Kasumi-1 (cell line): Measurements from ENCODE around the gene DHRS7C.

ENCODE experiments used
- DNase-seq, 2 experiments: peaks; one replicate each; lab custom pipeline; 2025; lab: John Stamatoyannopoulos, UW

The DHRS7C gene, protein sequence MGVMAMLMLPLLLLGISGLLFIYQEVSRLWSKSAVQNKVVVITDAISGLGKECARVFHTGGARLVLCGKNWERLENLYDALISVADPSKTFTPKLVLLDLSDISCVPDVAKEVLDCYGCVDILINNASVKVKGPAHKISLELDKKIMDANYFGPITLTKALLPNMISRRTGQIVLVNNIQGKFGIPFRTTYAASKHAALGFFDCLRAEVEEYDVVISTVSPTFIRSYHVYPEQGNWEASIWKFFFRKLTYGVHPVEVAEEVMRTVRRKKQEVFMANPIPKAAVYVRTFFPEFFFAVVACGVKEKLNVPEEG

DNA sequence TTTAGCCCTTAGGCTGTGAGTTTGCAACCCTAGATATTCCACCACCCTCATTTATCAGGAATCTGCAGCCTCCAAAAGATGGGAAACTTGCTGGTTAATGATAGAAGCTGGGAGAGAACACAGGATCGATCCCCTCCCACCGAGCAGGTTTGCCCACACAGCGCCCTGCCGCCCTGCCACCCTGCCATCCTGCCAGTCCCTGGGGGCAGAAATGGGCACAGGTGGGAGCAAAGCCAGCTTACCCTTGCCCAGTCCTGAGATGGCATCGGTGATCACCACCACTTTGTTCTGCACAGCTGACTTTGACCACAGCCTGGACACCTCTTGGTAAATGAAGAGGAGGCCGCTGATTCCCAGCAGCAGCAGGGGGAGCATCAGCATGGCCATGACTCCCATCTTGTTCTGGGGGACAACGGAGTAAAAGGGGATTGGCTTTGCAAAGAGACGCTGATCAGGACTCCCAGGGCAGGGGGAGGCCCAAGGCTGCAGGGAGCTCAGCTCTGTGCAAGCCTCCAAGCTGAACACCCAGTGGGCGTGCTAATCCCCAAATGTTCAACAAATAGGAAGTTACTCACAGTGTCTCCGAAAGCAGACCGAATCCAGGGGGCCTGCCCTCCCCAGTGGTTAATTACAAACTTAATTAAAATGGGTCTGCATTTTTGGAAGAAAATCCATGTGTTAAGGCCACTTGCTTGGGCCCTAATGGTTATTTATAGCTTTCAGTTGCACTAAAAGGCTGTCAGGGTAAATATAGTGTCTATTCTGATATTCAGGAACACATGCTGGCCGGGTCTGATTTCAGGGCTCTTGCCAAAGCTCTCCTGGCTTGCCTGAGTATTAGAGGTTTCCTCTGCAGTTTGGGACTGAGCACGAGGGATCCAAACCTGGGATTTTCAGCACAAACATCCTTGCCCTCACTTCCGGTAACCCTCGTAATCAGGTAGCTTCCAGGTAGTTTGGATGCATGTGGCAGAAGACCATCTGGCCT lies at the start of gene DHRS7C:
DHRS7C (minus strand) TSS at position 704 of the 988 bp plus-strand sequence; CDS start at position 396, 308 bp downstream.
- DNase-seq: no peak

DNA sequence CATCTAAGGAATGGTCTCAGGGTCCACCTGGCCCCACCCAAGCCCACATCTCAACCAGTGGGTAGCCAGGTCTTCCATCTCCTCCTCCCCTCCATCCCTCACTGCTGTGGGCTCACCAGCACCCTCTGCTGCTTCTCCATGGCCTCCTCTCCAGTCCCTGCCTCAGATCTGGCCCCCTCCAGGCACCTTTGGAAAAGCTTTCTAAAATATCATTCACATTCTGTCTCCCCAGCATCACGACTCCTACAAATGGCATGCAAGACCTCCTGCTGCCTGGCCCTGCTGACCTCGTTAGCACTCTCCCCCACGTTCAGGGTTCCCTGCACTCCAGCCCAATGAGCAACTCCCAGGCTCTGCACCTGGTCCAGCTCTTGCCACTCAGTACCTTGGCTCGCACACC lies 48.0 kb upstream of the DHRS7C start:
- no peak for DNase-seq

DNA sequence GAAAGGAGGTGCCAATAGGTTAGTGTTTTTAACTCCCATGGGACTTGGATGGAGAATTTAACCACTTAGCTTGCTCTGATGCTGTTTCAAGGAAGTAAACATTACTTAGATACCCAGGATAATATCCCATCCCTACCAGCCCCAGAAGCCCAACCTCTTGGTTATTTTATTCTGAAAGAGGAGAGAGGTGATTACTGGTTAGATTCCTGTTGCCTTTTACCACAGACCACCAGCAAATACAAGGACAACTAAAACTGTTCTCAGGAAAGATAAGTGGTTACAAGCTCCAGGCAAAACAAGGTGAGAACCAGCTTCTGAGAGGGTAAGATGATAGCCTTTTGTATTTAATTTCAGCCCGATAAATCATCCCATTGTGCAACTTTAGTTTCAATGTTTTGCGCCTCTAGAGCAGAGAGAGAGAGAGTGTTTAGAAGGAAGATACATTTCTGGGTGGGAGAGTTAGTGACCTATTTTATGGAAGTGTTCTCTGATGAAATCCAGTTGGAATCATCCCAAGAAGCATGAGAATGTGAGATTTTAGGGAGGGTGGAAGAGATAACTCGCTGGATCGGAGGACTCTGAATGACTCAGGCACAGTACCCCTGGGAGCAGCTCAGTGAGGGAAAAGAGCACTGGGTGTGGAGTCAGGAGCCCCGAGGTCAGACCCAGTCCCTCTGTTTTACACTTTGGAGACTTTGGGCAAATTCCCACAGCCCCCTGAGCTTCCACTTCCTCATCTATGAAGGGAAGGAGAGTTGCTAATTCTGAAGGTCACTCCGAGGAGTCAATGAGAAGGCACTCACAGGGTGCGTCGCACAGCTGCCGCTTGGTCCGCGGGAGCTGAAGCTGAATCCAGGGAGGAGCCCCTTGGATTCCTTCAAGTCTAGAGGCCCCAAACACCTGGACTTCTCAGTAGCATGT lies 46.4 kb upstream of the DHRS7C start:
- no peak for DNase-seq

DNA sequence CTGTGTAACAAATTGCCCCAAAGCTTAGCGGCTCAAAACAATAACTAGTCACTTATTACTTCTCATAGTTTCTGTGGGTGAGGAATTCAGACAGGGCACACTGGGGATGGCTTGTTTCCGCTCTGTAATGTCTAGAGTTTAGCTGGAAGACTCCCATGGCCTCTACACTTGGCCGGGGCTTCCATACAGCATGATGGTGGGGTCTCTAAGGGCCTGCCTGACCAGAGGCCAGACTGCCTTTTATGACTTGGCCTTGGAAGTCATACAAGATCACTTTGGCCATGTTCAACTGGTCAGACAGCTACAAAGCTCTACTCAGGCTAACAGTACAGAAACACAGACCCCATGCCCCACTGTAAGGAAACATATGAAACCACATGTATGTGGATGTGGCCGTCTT lies 42.5 kb upstream of the DHRS7C start:
- DNase-seq: no peak

DNA sequence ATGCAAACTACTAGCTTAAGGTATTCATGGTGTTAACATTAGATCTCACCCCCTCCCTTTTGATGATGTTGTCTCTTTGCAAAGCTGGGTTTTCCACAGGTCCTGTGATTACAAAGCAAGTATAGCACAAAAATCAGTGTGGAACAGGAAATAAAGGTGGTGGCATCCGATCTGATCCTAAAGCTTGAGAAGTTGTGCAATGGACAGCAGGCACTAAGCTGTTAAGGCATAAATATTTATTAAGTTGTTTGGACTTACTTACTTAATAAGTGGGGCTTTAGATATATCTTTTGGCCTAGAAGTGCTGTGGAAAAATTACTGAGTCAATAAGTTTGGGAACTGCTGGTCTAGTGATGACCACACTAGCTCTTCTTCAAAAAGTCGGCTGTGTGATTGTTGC lies 39.3 kb upstream of the DHRS7C start:
- no peak for DNase-seq

DNA sequence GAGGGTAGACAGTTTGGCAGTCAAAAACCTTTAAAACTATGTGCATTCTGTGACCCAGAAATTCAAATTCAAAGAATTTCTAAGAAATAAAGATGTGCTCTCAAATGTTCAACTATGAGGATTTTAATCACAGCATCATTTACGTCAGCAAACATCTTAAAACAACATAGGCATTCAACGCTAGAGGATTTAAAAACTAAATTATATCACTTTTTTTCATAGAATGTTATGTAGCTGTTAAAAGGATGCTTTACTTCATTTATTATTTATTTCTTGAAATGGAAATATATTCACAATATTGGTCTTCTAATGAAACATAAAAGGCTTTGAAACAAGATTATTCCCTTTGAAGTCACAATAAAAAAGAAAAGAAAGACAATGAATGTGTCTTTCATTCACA lies 38.0 kb upstream of the DHRS7C start:
- no peak for DNase-seq

DNA sequence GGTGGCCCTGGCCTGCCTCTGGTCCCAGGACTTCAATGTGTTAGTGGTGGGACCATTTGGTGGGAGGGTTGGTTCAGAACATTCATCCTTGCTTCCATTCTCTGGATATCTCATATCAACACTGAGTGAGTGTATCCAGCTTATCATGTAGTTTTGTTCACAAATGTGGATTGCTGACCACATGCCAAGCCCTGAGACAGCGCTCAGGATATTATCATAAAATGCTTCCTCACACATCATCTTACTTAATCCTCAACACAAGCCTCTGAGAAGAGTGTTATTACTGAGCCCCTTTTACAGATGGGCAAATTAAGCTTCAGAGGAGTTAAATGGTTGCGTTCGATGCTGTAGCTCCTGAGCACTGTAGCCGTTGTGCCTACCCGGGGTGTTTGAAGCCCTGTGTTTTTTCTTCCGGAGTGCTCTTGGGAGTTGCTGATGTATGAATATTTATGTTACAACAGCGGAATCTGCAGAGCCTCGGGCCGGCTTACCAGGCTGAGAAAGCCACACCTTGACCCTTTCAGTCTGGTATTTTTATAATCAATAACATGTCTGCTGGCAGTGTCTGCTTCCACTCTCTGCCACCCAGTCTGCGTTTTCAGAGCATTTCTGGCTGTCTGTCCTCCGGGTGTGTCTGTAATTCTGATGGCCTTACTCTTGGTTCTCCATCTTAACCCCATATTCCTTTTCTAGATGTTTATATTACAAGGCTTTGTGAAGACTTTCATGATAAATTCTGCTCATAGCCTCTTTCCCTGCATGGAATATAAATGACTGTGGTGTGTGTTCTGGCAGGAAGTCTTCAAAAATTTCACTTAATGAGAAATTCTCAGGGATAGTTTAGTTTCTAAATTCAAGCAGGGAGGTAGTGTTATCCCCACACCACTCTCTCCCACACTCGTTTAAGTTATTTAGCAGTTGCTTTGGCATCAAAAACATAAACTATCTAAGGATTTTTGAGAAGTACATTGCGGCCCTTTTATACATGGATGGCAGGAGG lies 37.2 kb upstream of the DHRS7C start:
- DNase-seq: no peak

DNA sequence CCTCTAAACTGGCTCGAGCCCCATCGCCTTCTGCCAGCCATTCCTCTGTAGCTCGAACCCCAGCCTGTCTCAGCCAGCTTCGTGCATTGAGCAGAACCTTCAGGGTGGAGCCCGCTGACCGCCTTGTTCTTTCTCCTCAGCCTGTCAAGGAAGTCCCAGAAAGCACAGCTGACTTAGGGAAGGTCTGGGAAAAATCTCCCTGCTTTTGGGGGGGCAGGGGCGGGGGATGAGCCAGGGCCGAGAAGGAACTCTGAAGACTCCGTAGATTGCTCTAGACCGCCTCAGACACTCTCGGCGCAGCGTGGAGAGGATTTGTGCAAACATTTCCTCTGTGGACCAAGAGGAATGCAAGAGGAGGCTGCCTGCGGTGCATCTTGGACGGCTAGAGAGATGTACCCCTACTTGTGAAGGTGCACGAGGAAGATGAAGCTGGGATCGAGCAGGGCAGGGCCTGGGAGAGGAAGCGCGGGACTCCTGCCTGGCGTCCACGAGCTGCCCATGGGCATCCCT lies 34.3 kb upstream of the DHRS7C start, which contains the start of gene GLP2R:
GLP2R (plus strand) TSS at position 284 of the 510 bp plus-strand sequence; CDS start at position 424, 140 bp downstream.
- DNase-seq: no peak

DNA sequence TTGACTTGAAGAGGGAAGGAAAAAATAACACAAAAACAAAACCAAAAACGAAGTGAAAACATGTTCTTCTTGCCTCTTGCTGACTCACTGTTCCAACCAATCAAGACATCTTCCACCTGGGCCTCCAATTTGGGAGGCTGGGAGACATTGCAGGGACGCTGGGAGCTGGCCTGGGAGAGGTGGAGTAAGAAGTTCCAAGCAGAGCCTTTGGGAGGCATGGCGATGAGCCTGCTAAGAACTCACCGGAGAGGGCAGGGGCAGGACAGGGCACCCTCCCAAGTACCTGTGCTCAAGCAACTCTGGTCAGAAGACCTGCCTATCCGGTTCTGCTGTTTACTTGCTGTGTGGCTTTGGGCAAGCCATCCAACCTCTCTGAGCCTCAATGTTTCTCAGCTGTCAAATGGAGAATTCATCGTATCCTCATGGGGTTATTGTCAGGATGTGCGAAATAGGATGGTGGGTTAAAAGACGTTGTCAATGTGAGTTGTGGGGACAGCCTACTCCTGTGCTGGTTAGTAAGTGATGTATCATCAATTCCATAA lies 33.5 kb upstream of the DHRS7C start:
- no peak for DNase-seq

DNA sequence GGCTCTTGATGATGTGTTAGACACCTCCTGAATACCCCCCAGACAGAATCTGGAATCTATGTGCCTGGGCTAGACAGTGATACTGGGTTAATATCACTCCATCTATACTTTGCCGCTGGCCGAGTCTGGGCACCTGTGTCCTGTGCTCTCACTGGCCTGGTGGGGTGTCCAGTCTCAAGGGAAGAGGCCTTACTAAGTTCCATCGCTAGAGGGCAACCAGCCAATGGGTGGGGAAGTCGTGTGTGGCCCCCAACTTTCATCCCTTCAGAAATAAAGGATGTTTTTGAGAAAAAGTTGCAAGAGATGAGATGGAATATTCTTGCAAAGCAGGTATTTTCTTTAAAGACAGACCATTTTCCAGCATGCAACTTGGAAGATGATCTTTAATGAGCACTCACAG lies 32.7 kb upstream of the DHRS7C start:
- no peak for DNase-seq

DNA sequence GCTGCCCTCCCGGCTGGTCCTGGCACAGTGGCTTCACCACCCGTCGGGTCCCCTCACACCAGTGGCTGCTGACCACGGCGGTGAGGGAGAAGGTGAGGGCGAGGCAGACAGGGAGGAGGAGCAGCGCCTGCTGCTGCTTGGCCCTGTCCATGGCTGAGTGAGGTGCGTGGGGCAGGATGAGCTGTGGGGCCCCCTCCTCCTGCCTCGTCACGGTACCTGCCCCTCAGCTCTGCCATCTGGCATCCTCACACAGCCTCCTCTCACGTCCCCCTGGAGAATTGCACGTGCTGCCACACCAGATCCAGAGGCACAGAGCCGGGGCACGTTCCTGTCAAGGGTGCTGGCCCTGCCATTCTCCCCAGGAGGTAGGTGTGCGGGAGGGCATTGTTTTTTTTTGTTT lies 30.5 kb upstream of the DHRS7C start, which contains the start of gene GSG1L2:
GSG1L2 (minus strand) TSS at position 159 of the 400 bp plus-strand sequence; CDS start at position 151, 8 bp downstream.
- no peak for DNase-seq

DNA sequence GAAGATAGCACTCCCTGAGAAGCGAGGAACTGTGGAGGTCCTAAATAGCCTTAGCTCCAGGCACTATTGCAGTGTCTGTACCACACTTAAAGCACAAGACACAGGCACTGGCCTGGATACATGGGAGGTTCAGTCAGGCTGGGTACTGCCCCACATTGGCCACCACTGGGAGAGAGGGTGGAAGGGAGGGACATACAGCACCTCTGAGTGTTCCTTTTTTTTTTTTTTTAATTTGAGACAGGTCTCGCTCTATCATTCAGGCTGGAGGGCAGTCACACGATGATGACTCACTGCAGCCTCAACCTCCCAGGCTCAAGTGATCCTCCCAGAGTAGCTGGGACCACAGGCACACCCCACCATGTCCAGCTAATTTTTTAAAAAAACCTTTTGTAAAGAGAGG lies 29.1 kb upstream of the DHRS7C start:
- DNase-seq: no peak

DNA sequence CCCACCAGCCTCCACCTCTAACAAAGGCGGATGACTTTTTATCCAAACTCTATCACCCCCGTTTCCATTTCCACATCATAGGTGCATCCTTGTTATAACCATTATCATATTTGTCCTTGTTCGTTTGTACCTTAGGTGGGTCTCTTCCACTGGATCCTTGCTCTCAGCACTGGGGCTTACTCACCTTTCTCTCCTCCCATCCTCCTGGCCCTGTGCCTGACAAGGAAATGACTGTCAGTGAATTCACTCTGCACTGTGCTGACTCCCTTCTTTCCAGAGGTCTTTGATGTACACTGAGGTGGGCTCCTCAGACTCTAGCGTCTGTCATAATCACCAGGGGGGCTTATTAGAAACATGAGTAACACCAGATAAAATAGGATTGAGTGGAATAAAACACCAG lies 27.4 kb upstream of the DHRS7C start:
- no peak for DNase-seq

DNA sequence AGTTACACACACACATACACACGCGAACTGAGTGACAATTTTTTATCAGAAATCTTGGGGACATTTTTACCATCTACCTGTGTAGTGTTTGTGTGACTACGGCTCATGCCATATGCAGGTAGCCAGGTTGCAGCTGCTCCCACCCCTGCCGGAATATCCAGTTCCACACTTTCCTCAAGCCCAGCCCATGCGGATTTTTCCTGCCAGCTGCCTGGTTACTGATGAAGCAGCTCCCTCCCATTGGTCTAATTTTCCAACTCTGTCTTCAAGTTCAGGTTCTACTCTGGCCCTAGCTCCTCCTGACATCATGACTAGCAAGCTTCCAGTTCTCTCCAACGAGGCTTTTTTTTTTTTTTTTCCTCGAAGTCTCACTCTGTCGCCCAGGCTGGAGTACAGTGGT lies 25.7 kb upstream of the DHRS7C start:
- DNase-seq: no peak

DNA sequence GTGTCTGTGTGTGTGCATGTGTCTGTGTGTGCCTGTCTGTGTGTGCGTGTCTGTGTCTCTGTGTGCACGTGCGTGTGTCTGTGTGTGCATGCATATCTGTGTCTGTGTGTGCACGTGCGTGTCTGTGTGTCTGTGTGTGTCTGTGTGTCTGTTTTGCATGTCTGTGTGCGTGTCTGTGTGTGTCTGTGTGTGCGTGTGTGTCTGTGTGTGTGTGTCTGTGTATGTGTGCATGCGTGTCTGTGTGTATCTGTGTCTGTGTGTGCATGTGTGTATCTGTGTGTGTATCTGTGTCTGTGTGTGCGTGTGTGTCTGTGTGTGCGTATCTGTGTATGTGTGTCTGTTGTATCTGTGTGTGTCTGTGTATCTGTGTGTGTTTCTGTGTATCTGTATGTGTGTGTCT lies 25.1 kb upstream of the DHRS7C start:
- no peak for DNase-seq

DNA sequence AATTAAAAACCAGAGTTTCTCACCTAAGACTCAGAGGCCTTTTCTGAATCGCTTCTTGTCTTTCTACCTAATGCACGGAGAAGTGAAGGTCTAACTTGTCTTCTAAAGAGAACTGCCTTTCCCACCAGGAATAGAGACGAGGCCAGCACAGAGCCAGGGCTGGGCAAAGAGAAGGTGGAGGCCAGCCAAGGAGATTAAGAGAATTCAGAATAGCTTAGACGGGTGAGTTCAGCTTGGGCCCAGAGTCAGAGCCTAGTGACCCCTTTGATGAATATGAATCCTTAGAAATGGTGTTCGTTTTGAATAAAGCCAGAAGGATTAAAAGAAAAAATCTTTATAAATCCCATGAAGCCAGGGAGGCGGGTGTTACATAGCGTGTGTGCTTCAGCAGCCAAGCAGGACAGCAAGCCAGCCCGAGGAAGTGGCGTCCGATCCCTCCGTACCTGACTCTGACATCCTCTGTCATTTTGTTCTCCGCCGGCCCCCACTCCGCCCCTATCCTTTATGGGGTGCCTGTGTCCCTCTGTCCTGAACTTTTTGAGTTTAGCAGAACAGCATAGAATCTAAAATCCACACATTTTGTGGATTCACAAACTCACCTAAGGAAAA lies 23.0 kb upstream of the DHRS7C start:
- no peak for DNase-seq

DNA sequence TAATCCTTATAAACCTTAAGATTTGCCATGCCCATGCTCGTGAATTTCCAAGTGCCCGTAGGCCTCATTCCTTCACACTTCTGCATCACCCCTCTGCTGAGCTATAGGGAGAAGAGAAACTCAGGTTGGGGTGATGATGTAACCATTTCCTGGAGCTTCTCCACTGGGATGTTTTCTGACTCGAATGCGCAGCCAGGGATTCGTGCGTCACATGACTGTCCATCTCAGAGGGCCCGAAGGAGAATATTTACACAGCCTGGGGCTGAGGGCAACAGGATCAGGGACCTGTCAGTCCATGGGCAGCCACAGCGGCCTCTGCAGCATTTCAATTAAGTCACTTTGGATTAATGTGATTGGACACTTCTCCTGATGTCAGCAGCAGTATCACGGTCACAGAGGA lies 21.8 kb upstream of the DHRS7C start:
- DNase-seq: no peak

DNA sequence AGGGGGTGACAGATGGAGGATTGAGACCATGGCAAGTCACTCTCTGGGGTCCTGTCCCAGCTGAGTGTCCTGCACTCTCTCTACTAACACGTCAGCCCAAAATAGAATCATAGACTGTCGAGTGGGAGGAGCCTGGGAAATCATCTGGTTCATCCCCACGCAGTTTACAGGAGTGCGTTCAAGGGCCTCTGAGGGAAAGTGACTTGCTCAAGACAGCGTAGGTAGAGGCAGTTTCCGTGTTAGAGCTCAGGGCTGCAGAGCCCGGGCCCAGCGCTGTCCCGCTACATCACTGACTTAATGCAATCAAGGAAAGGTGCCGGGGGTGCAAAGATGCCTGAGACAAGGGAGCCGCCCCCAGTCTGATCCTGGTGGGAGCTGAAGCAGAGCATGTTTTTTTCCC lies 20.1 kb upstream of the DHRS7C start:
- no peak for DNase-seq

DNA sequence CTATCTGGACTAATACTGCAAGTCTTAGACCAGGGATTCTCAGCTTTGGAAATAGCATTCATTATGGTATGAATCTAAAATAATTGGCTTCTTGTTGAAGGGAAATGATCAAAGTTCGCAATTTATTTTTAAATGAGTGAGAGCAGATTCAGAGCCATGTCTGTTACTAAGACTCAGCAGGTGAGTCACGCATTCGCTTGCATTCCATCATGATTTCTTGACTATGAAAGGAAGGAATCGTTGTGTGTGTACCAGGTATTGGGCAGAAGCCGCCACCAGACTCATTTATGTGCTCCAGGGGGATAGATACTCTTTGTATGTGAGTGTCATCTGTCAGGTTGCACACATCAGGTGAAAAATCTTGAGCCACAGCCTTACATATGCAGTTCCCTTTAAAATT lies 19.7 kb upstream of the DHRS7C start:
- DNase-seq: no peak
